GM12878 (cell line): Measurements from ENCODE around the gene RPL10. TPM values are rescaled to one million over a fixed set of nuclear protein-coding genes. Genes with fewer than 3 reads are reported as not detected.

ENCODE experiments used
- ASH2L ChIP-seq: fragments of 300-600, 200-600 bp; sonication (generic); IDR thresholded peaks from 2 replicates; pipeline ENCODE4 v1.6.1; 2017; ENCODE audit warnings: low read depth, mild to moderate bottlenecking, borderline replicate concordance
- BACH1 ChIP-seq: fragments of 450-650 bp; IDR thresholded peaks from 2 replicates; pipeline ENCODE4 v1.6.1; 2017; ENCODE audit warnings: mild to moderate bottlenecking, borderline replicate concordance
- BHLHE40 ChIP-seq, 2 experiments: fragments of 450-650 bp in 1 of 2; IDR thresholded peaks; 2 replicates each; pipeline ENCODE4 v1.6.1; 2011 to 2017; ENCODE audit warnings: low read depth in 2 of 2, borderline replicate concordance in 1 of 2, improper control_type of control experiment in 1 of 2, low read length in 1 of 2, mild to moderate bottlenecking in 1 of 2
- ETV6 ChIP-seq, 2 experiments: fragments of 450-650 bp in 1 of 2; IDR thresholded peaks in 1 of 2; conservative IDR thresholded peaks in 1 of 2; 2 replicates each; pipeline ENCODE4 v1.6.1; 2014; ENCODE audit warnings: antibody characterized with exemption in 1 of 2, borderline replicate concordance in 1 of 2, low read depth in 1 of 2, mild to moderate bottlenecking in 1 of 2, moderate library complexity in 1 of 2
- GABPA ChIP-seq: IDR thresholded peaks from 2 replicates; pipeline ENCODE4 v1.6.1; 2014; ENCODE audit warnings: antibody characterized with exemption, low read depth, mild to moderate bottlenecking, inconsistent platforms
- HDAC2 ChIP-seq: fragments of 200-600 bp; sonication (generic); IDR thresholded peaks from 2 replicates; pipeline ENCODE4 v1.6.1; 2017
- HDGF ChIP-seq: fragments of 450-650 bp; IDR thresholded peaks from 2 replicates; pipeline ENCODE4 v1.6.1; 2016; ENCODE audit warnings: antibody characterized with exemption
- IKZF1 ChIP-seq: fragments of 450-650 bp; conservative IDR thresholded peaks from 2 replicates; pipeline ENCODE4 v1.6.1; 2017; ENCODE audit warnings: antibody characterized with exemption, mild to moderate bottlenecking
- IRF4 ChIP-seq: IDR thresholded peaks from 2 replicates; pipeline ENCODE4 v1.6.1; 2011; ENCODE audit warnings: low read depth, low read length
- KDM1A ChIP-seq: fragments of 200-600 bp; sonication (generic); IDR thresholded peaks from 2 replicates; pipeline ENCODE4 v1.6.1; 2016; ENCODE audit warnings: borderline replicate concordance
- MEF2A ChIP-seq: IDR thresholded peaks from 2 replicates; pipeline ENCODE4 v1.6.1; 2011; ENCODE audit warnings: low read depth, mild to moderate bottlenecking, low read length, moderate library complexity; ENCODE audit not compliant: insufficient read depth
- MEF2B ChIP-seq: fragments of 450-650 bp; IDR thresholded peaks from 2 replicates; pipeline ENCODE4 v1.6.1; 2018; ENCODE audit warnings: mild to moderate bottlenecking, moderate library complexity; ENCODE audit not compliant: partially characterized antibody, poor library complexity, severe bottlenecking
- NR2C1 ChIP-seq: fragments of 450-650 bp; IDR thresholded peaks from 2 replicates; pipeline ENCODE4 v1.6.1; 2017; ENCODE audit warnings: antibody characterized with exemption, mild to moderate bottlenecking, moderate library complexity
- SMARCA5 ChIP-seq: fragments of 450-650 bp; IDR thresholded peaks from 2 replicates; pipeline ENCODE4 v1.6.1; 2017; ENCODE audit warnings: mild to moderate bottlenecking
- SREBF1 ChIP-seq: IDR thresholded peaks from 2 replicates; pipeline ENCODE4 v1.6.1; 2012; ENCODE audit warnings: mild to moderate bottlenecking, low read length
- SUZ12 ChIP-seq: fragments of 200-600 bp; sonication (generic); IDR thresholded peaks from one replicate; pipeline ENCODE4 v1.6.1; 2018; ENCODE audit warnings: antibody characterized with exemption, mild to moderate bottlenecking; ENCODE audit not compliant: unreplicated experiment
- ZBTB40 ChIP-seq: fragments of 450-650 bp; IDR thresholded peaks from 2 replicates; pipeline ENCODE4 v1.6.1; 2016; ENCODE audit warnings: mild to moderate bottlenecking, moderate library complexity, borderline replicate concordance
- ZNF207 ChIP-seq: fragments of 450-650 bp; IDR thresholded peaks from 2 replicates; pipeline ENCODE4 v1.6.1; 2014; ENCODE audit warnings: antibody characterized with exemption, mild to moderate bottlenecking, borderline replicate concordance
- polyA plus RNA-seq, 11 experiments: library from polyadenylated mRNA; depleted of rRNA in 4 of 11; unstranded in 6 of 11; stranded (reverse) in 5 of 11; fragments of >200 nt; fragmentation: Nextera tagmentation in 4 of 11; fragmentation: Illumina TruSeq in 1 of 11; extraction: Ambion mirVana in 4 of 11; extraction: Trizol in 1 of 11; gene quantifications; 1 replicate in 1 of 11; 2 replicates in 10 of 11; pipeline versions ENCODE4 v1.2.1 to v1.2.3, GENCODE V29; 2011 to 2016; ENCODE audit warnings: inconsistent platforms in 2 of 11, missing spikeins in 2 of 11, low read depth in 1 of 11
- total RNA-seq, 4 experiments: library from RNA; depleted of rRNA in 3 of 4; stranded (reverse); fragments of >200 nt in 3 of 4; fragmentation: Illumina TruSeq in 1 of 4; extraction: Trizol in 1 of 4; gene quantifications; 2 replicates each; pipeline versions ENCODE4 v1.2.1 to v1.2.3, GENCODE V29; 2013 to 2021
- TF ChIP-seq, protein P1 (sequence below): fragments of 450-650 bp; IDR thresholded peaks from 2 replicates; pipeline ENCODE4 v1.6.1; 2017; ENCODE audit warnings: mild to moderate bottlenecking, moderate library complexity
- TF ChIP-seq, protein P2 (sequence below): IDR thresholded peaks from 2 replicates; pipeline ENCODE4 v1.6.1; 2012; ENCODE audit warnings: low read length, inconsistent platforms

The RPL10 gene
- total and polyA plus RNA-seq, 10 of the 15 experiments (the other 5 are each of a cell fraction or from before 2014, with no cell fraction given), result 1,938 to 7,222 (median 4,494) TPM

- no peak; the same call in 1 of the 2 replicates for TF ChIP-seq ZBTB40
- no peak for TF ChIP-seq MEF2A
- TF ChIP-seq SMARCA5, result peak; percentile 50; the same call in 1 of the 2 replicates
- no peak for TF ChIP-seq HDGF
- TF ChIP-seq SUZ12, result no peak
- TF ChIP-seq SREBF1, result no peak
- TF ChIP-seq, protein P1, sequence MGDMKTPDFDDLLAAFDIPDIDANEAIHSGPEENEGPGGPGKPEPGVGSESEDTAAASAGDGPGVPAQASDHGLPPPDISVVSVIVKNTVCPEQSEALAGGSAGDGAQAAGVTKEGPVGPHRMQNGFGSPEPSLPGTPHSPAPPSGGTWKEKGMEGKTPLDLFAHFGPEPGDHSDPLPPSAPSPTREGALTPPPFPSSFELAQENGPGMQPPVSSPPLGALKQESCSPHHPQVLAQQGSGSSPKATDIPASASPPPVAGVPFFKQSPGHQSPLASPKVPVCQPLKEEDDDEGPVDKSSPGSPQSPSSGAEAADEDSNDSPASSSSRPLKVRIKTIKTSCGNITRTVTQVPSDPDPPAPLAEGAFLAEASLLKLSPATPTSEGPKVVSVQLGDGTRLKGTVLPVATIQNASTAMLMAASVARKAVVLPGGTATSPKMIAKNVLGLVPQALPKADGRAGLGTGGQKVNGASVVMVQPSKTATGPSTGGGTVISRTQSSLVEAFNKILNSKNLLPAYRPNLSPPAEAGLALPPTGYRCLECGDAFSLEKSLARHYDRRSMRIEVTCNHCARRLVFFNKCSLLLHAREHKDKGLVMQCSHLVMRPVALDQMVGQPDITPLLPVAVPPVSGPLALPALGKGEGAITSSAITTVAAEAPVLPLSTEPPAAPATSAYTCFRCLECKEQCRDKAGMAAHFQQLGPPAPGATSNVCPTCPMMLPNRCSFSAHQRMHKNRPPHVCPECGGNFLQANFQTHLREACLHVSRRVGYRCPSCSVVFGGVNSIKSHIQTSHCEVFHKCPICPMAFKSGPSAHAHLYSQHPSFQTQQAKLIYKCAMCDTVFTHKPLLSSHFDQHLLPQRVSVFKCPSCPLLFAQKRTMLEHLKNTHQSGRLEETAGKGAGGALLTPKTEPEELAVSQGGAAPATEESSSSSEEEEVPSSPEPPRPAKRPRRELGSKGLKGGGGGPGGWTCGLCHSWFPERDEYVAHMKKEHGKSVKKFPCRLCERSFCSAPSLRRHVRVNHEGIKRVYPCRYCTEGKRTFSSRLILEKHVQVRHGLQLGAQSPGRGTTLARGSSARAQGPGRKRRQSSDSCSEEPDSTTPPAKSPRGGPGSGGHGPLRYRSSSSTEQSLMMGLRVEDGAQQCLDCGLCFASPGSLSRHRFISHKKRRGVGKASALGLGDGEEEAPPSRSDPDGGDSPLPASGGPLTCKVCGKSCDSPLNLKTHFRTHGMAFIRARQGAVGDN, result no peak
- TF ChIP-seq GABPA, result no peak
- no peak for TF ChIP-seq ETV6 (conservative IDR thresholded peaks at IDR 0.05 in 1 of 2, IDR thresholded peaks at IDR 0.05 in 1 of 2; ENCODE audit: borderline replicate concordance in 1 of 2, low read depth in 1 of 2)
- TF ChIP-seq NR2C1, result 0 out of 2 replicates have a peak, but pooled peaks have one; percentile 8
- no peak for TF ChIP-seq MEF2B
- peak; percentile 58 for TF ChIP-seq IKZF1
- no peak for TF ChIP-seq BACH1
- TF ChIP-seq HDAC2, result no peak
- no peak for TF ChIP-seq IRF4
- TF ChIP-seq ZNF207, result no peak
- no peak for TF ChIP-seq ASH2L
- peak; percentile 66 to 93 for TF ChIP-seq BHLHE40 (IDR thresholded peaks at IDR 0.05; ENCODE audit: borderline replicate concordance in 1 of 2, low read depth in 2 of 2, low read length in 1 of 2)
- TF ChIP-seq, protein P2, sequence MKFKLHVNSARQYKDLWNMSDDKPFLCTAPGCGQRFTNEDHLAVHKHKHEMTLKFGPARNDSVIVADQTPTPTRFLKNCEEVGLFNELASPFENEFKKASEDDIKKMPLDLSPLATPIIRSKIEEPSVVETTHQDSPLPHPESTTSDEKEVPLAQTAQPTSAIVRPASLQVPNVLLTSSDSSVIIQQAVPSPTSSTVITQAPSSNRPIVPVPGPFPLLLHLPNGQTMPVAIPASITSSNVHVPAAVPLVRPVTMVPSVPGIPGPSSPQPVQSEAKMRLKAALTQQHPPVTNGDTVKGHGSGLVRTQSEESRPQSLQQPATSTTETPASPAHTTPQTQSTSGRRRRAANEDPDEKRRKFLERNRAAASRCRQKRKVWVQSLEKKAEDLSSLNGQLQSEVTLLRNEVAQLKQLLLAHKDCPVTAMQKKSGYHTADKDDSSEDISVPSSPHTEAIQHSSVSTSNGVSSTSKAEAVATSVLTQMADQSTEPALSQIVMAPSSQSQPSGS, result no peak
- TF ChIP-seq KDM1A, result no peak
These were observed 30.3 kb downstream of the RPL10 start, which contains the start of gene ATP6AP1 (continued) for GRCh38 chrX:154428176-154429171.
